H1 (cell line): Measurements from ENCODE around the gene BNC2.

Experiments used
- EZH2 ChIP-seq: fragments of 200-600 bp; sonication (generic); IDR thresholded peaks from 2 replicates; pipeline ENCODE4 v1.7.1; 2012; ENCODE audit warnings: low read depth, mild to moderate bottlenecking, moderate library complexity, low read length, inconsistent platforms; ENCODE audit not compliant: severe bottlenecking
- GABPA ChIP-seq: IDR thresholded peaks from 2 replicates; pipeline ENCODE4 v1.6.1; 2011; ENCODE audit warnings: mild to moderate bottlenecking, low read length, moderate library complexity, borderline replicate concordance; ENCODE audit not compliant: insufficient read depth
- HDAC6 ChIP-seq: IDR thresholded peaks from one replicate; pipeline ENCODE4 v1.7.1; 2012; ENCODE audit warnings: low read depth, mild to moderate bottlenecking, inconsistent platforms, low read length, moderate library complexity
- TAF1 ChIP-seq: IDR thresholded peaks from 2 replicates; pipeline ENCODE4 v1.6.1; 2011; ENCODE audit warnings: mild to moderate bottlenecking, low read depth, low read length
- YY1 ChIP-seq: IDR thresholded peaks from 2 replicates; pipeline ENCODE4 v1.6.1; 2011; ENCODE audit warnings: low read depth, mild to moderate bottlenecking, low read length
- TF ChIP-seq, protein P1 (sequence below), 3 experiments: IDR thresholded peaks; 1 replicate in 2 of 3; 2 replicates in 1 of 3; pipeline versions ENCODE4 v1.5.1 to v1.6.1; 2011; ENCODE audit warnings: low read length in 3 of 3, mild to moderate bottlenecking in 3 of 3, inconsistent platforms in 2 of 3, low read depth in 1 of 3, moderate library complexity in 1 of 3; ENCODE audit not compliant: insufficient read depth in 1 of 3; ENCODE audit errors: control extremely low read depth in 1 of 3

DNA sequence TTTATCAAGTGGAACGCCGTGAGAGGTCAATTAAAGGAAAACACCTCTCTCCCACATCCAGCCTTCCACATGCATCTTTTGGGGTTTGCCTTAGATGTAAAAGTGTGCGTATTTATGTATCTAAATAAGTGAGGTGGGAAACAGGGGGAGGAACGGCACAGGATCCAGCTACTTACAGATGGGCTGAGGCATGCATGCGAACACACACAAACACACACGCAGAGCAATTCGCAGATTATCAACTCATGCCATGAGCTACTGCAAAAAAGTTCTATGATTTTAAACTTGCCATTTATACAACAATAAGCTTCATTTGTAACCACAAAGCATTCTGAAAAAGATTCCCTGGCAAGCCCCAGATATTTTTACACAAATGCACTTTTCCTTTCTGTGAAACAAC is 242.1 kb downstream of the BNC2 start:
- no peak for TF ChIP-seq GABPA
- TF ChIP-seq, protein P1, sequence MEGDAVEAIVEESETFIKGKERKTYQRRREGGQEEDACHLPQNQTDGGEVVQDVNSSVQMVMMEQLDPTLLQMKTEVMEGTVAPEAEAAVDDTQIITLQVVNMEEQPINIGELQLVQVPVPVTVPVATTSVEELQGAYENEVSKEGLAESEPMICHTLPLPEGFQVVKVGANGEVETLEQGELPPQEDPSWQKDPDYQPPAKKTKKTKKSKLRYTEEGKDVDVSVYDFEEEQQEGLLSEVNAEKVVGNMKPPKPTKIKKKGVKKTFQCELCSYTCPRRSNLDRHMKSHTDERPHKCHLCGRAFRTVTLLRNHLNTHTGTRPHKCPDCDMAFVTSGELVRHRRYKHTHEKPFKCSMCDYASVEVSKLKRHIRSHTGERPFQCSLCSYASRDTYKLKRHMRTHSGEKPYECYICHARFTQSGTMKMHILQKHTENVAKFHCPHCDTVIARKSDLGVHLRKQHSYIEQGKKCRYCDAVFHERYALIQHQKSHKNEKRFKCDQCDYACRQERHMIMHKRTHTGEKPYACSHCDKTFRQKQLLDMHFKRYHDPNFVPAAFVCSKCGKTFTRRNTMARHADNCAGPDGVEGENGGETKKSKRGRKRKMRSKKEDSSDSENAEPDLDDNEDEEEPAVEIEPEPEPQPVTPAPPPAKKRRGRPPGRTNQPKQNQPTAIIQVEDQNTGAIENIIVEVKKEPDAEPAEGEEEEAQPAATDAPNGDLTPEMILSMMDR (IDR thresholded peaks at IDR 0.05; ENCODE audit: control extremely low read depth in 1 of 3, insufficient read depth in 1 of 3, low read depth in 1 of 3, low read length in 3 of 3): no peak
- TF ChIP-seq HDAC6: no peak
- no peak for TF ChIP-seq EZH2
- TF ChIP-seq TAF1: no peak
- no peak for TF ChIP-seq YY1
